GM12864 (cell line): ENCODE data around the gene NOM1.

Source experiments
- DNase-seq: peaks from one replicate; pipeline ENCODE4 v3.0.0-alpha.2; 2011; ENCODE audit warnings: low read depth
- H3K4me3 ChIP-seq: 2 replicates; pipeline ENCODE4 v1.5.1; 2011; ENCODE audit warnings: mild to moderate bottlenecking, low read depth, low read length, control low read depth
- CTCF ChIP-seq: IDR thresholded peaks from 2 replicates; pipeline ENCODE4 v1.5.1; 2011; ENCODE audit warnings: low read depth, mild to moderate bottlenecking, moderate library complexity, low read length, control low read depth, inconsistent platforms; ENCODE audit errors: missing control alignments

Gene NOM1

GRCh38 chr7:156999958-157000726, 50.6 kb downstream of the NOM1 start:
- H3K4me3 ChIP-seq, result peak overlapping the region; percentile 40
- DNase-seq, result no peak
- TF ChIP-seq CTCF, result no peak

- no peak for DNase-seq
- no peak for TF ChIP-seq CTCF
- no peak overlapping the region for H3K4me3 ChIP-seq
Observed at GRCh38 chr7:157000741-157001653, 51.5 kb downstream of the NOM1 start.

DNA sequence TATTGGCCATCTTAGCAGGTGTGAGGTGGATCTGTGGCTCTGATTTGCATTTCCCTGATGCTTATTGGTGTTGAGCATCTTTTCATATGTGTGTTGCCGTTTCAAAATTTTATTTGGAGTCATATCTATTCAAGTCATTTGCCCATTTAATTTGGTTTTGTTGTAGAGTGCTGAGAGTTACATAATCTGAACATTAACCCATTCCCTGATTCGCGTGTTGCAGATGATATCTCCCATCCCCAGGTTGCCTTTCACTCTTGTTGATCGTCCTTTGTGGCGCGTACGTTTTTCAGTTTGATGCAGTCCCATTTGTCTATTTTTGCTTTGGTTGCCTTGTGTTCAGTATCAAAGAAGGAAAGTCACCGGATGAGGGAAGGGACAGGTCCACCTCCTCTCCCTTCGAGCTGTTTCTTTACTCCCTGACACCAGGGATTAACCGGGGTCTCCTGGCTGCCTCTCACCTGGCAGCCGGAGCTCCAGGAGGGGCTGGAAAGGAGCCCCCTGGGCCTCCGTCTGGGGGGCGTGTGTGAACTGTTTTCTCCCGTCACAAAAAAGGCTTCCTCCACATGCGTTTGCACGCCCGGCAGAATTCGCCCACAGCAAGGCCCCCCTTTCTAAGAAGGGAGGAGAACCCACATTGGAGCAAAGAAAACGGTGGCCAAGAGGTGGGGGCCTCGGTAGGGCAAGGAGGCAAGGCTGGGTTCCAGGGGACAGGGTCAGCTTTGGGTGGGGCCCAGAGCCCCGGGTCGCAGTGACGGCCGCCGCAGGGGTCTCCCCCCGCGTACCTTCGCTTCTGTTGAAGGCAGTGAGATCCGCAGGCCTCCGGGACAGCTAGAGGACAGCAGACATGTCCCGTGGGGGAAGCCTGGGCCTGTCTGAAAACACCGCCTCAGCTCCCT, 52.7 kb downstream of the NOM1 start:
- TF ChIP-seq CTCF, result no peak
- DNase-seq, result no peak
- H3K4me3 ChIP-seq, result no peak overlapping the region

- no peak overlapping the region for H3K4me3 ChIP-seq
- TF ChIP-seq CTCF, result no peak
- DNase-seq, result no peak
Observed at GRCh38 chr7:157002819-157003421, 53.4 kb downstream of the NOM1 start.

DNA sequence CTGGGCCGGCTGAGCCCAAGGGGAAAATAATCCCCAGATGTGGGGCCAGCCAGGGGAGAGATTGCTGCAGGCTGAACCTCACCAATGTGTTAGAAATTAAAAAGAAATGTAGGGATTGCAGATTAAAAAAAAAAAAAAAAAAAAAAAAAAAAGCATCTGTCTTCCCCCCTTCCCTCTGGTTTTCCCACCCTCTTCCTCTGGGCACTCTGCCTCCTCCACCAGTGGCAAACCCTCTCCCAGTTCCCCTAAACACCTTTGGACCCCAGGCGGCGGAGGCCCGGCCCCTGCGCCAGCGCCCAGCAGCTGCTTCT, 53.9 kb downstream of the NOM1 start:
- no peak overlapping the region for H3K4me3 ChIP-seq
- no peak for DNase-seq
- TF ChIP-seq CTCF, result no peak

GRCh38 chr7:157003756-157004520, 54.4 kb downstream of the NOM1 start:
- DNase-seq, result no peak
- TF ChIP-seq CTCF, result no peak
- H3K4me3 ChIP-seq, result no peak overlapping the region
